ENCODE results near the gene WNT4.

- no peak for TF ChIP-seq POLR2A (IDR thresholded peaks at IDR 0.05)
- TF ChIP-seq, protein P1, sequence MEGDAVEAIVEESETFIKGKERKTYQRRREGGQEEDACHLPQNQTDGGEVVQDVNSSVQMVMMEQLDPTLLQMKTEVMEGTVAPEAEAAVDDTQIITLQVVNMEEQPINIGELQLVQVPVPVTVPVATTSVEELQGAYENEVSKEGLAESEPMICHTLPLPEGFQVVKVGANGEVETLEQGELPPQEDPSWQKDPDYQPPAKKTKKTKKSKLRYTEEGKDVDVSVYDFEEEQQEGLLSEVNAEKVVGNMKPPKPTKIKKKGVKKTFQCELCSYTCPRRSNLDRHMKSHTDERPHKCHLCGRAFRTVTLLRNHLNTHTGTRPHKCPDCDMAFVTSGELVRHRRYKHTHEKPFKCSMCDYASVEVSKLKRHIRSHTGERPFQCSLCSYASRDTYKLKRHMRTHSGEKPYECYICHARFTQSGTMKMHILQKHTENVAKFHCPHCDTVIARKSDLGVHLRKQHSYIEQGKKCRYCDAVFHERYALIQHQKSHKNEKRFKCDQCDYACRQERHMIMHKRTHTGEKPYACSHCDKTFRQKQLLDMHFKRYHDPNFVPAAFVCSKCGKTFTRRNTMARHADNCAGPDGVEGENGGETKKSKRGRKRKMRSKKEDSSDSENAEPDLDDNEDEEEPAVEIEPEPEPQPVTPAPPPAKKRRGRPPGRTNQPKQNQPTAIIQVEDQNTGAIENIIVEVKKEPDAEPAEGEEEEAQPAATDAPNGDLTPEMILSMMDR (IDR thresholded peaks at IDR 0.05 in 4 of 5, conservative IDR thresholded peaks at IDR 0.05 in 1 of 5), result no peak
These were observed 54.6 kb downstream of the WNT4 start for GRCh38 chr1:22088331-22088730.

Measured in gastrocnemius medialis (tissue), 4 donors.